RWPE1 (cell line): ENCODE data around the gene TAF4.

Experiments
- CTCF ChIA-PET: fragments of 350-600 bp; sonication (Branson Sonifier 250); formaldehyde crosslinking; extraction: SDS; loops from one replicate; lab custom pipeline; 2021; lab: Yijun Ruan, JAX
- POLR2A ChIA-PET: fragments of 400-600 bp; formaldehyde crosslinking; extraction: SDS; loops from one replicate; lab custom pipeline; 2020; ENCODE audit warnings: antibody characterized with exemption; ENCODE audit not compliant: low non-redundant PET; lab: Yijun Ruan, JAX
- DNase-seq: peaks from one replicate; pipeline ENCODE4 v3.0.0; 2012; ENCODE audit warnings: low spot score
- H3K27ac ChIP-seq: fragments of 450-650 bp; 2 replicates; pipeline ENCODE4 v1.5.1; 2017
- CTCF ChIP-seq: fragments of 450-650 bp; conservative IDR thresholded peaks from 2 replicates; pipeline ENCODE4 v1.5.1; 2017; ENCODE audit warnings: low read depth, mild to moderate bottlenecking

TAF4 gene

GRCh38 chr20:62028384-62028783 lies 37.3 kb downstream of the TAF4 start:
- ChIA-PET POLR2A (interaction anchor here (0.5 kb wide), 1 partner anchor 101 kb away, joined by 3 read pairs; no protein-coding TSS in a partner anchor), CTCF (interaction anchor here (0.6 to 1.1 kb wide), 4 partner anchors 10 to 27 kb away, joined by 3 to 6 read pairs (median 4); no protein-coding TSS in a partner anchor)
- TF ChIP-seq CTCF = no peak
- no peak for DNase-seq
- H3K27ac ChIP-seq = no peak overlapping the region

GRCh38 chr20:62027698-62028321 lies 37.9 kb downstream of the TAF4 start:
- POLR2A ChIA-PET = no interaction called here
- CTCF ChIA-PET = interaction anchor here (0.6 to 0.9 kb wide), 3 partner anchors 9 to 121 kb away, joined by 3 to 4 read pairs (median 3); no protein-coding TSS in a partner anchor
- no peak for TF ChIP-seq CTCF
- no peak overlapping the region for H3K27ac ChIP-seq
- no peak for DNase-seq

- H3K27ac ChIP-seq = no peak overlapping the region
- DNase-seq = no peak
- ChIA-PET POLR2A (no interaction called here), CTCF (interaction anchor here (0.6 kb wide), 1 partner anchor 120 kb away, joined by 3 read pairs; no protein-coding TSS in a partner anchor)
- TF ChIP-seq CTCF = no peak
These were observed 38.6 kb downstream of the TAF4 start for GRCh38 chr20:62027116-62027515.

- CTCF ChIA-PET = no interaction called here
- POLR2A ChIA-PET = no interaction called here
- H3K27ac ChIP-seq = no peak overlapping the region
- no peak for DNase-seq
- no peak for TF ChIP-seq CTCF
These were observed 39.2 kb downstream of the TAF4 start for GRCh38 chr20:62026564-62026856.

GRCh38 chr20:62025832-62026563 lies 39.7 kb downstream of the TAF4 start:
- POLR2A ChIA-PET = no interaction called here
- CTCF ChIA-PET = interaction anchor here (0.6 kb wide), 1 partner anchor 14 kb away, joined by 3 read pairs; no protein-coding TSS in a partner anchor
- no peak overlapping the region for H3K27ac ChIP-seq
- DNase-seq = no peak
- TF ChIP-seq CTCF = no peak

GRCh38 chr20:62025394-62025793 lies 40.3 kb downstream of the TAF4 start:
- ChIA-PET CTCF (interaction anchor here (0.6 kb wide), 1 partner anchor 14 kb away, joined by 3 read pairs; no protein-coding TSS in a partner anchor), POLR2A (no interaction called here)
- no peak overlapping the region for H3K27ac ChIP-seq
- DNase-seq = no peak
- no peak for TF ChIP-seq CTCF
